Sigmoid colon (tissue), 7 donors: ENCODE measurements around the gene BCL2A1. TPM values are rescaled to one million over a fixed set of nuclear protein-coding genes. Genes with fewer than 3 reads are reported as not detected.

Experiments used
- DNase-seq: peaks from one replicate; pipeline ENCODE4 v3.0.0-alpha.2; 2019
- H3K27ac ChIP-seq, 4 donors: fragments of 200-600 bp; sonication (generic); one replicate each; pipeline ENCODE4 v1.5.1; 2016 to 2019; ENCODE audit warnings: mild to moderate bottlenecking in 1 of 4
- H3K27me3 ChIP-seq, 3 donors: fragments of 200-600 bp; sonication (generic); one replicate each; pipeline ENCODE4 v1.5.1; 2019; ENCODE audit warnings: mild to moderate bottlenecking in 1 of 3
- H3K36me3 ChIP-seq, 4 donors: fragments of 200-600 bp; sonication (generic); one replicate each; pipeline ENCODE4 v1.5.1; 2016 to 2019
- H3K4me1 ChIP-seq, 4 donors: fragments of 200-600 bp; sonication (generic); one replicate each; pipeline ENCODE4 v1.5.1; 2017 to 2019
- H3K4me3 ChIP-seq, 4 donors: fragments of 200-600 bp; sonication (generic); one replicate each; pipeline ENCODE4 v1.5.1; 2017 to 2019; ENCODE audit warnings: mild to moderate bottlenecking in 2 of 4, moderate library complexity in 1 of 4
- H3K9me3 ChIP-seq, 4 donors: fragments of 200-600 bp in 3 of 4; sonication (generic) in 3 of 4; one replicate each; pipeline versions ENCODE4 v1.5.1 to v1.6.1; 2013 to 2019
- EP300 ChIP-seq, 4 donors: sonication (generic); formaldehyde crosslinking; IDR thresholded peaks; one replicate each; pipeline ENCODE4 v1.6.1; 2017; ENCODE audit warnings: antibody characterized with exemption in 4 of 4
- POLR2A ChIP-seq, 2 donors: fragments of 450-650 bp; IDR thresholded peaks; one replicate each; pipeline ENCODE4 v1.6.1; 2016; ENCODE audit warnings: antibody characterized with exemption in 2 of 2, mild to moderate bottlenecking in 2 of 2, moderate library complexity in 2 of 2
- POLR2AphosphoS5 ChIP-seq, 4 donors: sonication (generic); formaldehyde crosslinking; IDR thresholded peaks; one replicate each; pipeline ENCODE4 v1.6.1; 2017; ENCODE audit warnings: antibody characterized with exemption in 4 of 4
- WGBS, 2 donors: extraction: QIAGEN DNeasy Blood & Tissue Kit; methylation state at CpG; one replicate each; pipeline ENCODE4 v1.1.7; 2013; 5-methylcytosine and 5-hydroxymethylcytosine counted together
- intact Hi-C: fragments of 100-400 bp; cut with DNase I; formaldehyde crosslinking; loops from one replicate; pipeline ENCODE4 v1.15.1; 2023
- polyA plus RNA-seq, 3 donors: library from polyadenylated mRNA; stranded (reverse); fragments of 200-250 nt; gene quantifications; one replicate each; pipeline ENCODE4 v1.2.3, GENCODE V29; 2013
- total RNA-seq, 4 donors: library from RNA; depleted of rRNA; stranded (reverse); fragments of >200 nt; gene quantifications; one replicate each; pipeline ENCODE4 v1.1.0, GENCODE V29; 2016
- TF ChIP-seq, protein P1 (sequence below), 4 experiments: fragments of 450-650 bp in 3 of 4; fragments of 200-600 bp in 1 of 4; IDR thresholded peaks; one replicate each; pipeline ENCODE4 v1.5.1; 2016 to 2019; ENCODE audit warnings: antibody characterized with exemption in 4 of 4, mild to moderate bottlenecking in 3 of 4, moderate library complexity in 2 of 4
- donor health status: healthy with polysubstance abuse.
- donor health status: Bipolar disorder and iron deficiency.
- donor health status: healthy.

BCL2A1 gene
- total and polyA plus RNA-seq, 7 donors, result 1.9 to 19.4 (median 6.6) TPM; not detected in 3

DNA sequence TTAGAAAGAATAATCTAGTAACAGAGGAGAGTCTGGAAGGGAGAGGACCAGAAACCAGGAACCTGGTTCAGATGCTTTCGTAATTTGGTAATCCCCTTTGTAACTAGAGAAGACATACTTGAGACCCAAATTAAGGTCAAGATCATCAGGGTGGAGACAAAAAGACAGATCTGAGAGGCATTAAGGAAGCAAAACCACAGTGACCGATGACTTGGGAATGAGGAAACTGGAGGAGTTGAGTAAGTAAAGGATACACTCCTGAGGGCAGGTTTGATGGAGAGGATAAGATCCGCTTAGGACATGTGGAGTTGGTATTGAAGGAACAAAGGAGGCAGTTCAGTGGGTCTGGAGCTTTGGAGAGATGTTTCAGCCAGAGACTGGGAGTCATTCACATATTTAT is 23.6 kb upstream of the BCL2A1 start:
- TF ChIP-seq POLR2A (IDR thresholded peaks at IDR 0.05) (no peak), EP300 (IDR thresholded peaks at IDR 0.05) (no peak), POLR2AphosphoS5 (IDR thresholded peaks at IDR 0.05) (no peak)
- TF ChIP-seq, protein P1, sequence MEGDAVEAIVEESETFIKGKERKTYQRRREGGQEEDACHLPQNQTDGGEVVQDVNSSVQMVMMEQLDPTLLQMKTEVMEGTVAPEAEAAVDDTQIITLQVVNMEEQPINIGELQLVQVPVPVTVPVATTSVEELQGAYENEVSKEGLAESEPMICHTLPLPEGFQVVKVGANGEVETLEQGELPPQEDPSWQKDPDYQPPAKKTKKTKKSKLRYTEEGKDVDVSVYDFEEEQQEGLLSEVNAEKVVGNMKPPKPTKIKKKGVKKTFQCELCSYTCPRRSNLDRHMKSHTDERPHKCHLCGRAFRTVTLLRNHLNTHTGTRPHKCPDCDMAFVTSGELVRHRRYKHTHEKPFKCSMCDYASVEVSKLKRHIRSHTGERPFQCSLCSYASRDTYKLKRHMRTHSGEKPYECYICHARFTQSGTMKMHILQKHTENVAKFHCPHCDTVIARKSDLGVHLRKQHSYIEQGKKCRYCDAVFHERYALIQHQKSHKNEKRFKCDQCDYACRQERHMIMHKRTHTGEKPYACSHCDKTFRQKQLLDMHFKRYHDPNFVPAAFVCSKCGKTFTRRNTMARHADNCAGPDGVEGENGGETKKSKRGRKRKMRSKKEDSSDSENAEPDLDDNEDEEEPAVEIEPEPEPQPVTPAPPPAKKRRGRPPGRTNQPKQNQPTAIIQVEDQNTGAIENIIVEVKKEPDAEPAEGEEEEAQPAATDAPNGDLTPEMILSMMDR (IDR thresholded peaks at IDR 0.05), result no peak
- intact Hi-C loops, result loop anchor here (5.0 kb wide), 2 partner anchors 97 to 612 kb away; partner anchors contain the start of gene MTHFS
- 74 to 79% methylated on average over 3 of the region's 3 CpGs for WGBS, 2 donors

DNA sequence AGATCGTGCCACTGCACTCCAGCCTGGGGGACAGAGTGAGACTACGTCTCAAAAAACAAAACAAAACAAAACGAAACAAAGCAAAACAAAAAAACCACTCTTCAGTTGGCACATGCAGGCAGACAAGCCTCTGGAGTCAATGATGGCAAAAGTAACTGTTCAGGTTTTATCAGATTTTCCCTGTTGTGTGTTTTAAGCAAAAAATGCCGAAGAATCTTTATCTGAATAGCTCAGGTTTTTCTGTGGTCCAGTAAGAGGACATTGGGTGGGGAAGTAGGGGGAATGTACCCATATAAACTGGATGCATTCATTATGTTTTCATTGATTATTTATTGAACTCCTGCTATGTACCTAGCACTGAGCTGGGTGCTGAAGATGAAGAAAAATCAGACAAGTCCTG is 20.8 kb upstream of the BCL2A1 start:
- DNase-seq, result no peak
- Histone ChIP-seq H3K9me3 (no peaks in the 10 kb centered on the region), H3K4me1 (peaks cover 0 to 4% (median 0%) of the 10 kb centered on the region in 4 donors), H3K36me3 (no peaks in the 10 kb centered on the region), H3K4me3 (no peak overlapping the region), H3K27me3 (no peaks in the 10 kb centered on the region), H3K27ac (no peak overlapping the region)
- WGBS, 2 donors, result 63 to 67% methylated on average over 4 of the region's 4 CpGs
- TF ChIP-seq EP300 (IDR thresholded peaks at IDR 0.05) (no peak), POLR2A (IDR thresholded peaks at IDR 0.05) (no peak)
- intact Hi-C loops, result loop anchor here (5.0 kb wide), 2 partner anchors 95 to 610 kb away; partner anchors contain the start of gene MTHFS

More for the DNA sequence above, 23.6 kb upstream of the BCL2A1 start:
- H3K27ac ChIP-seq, result no peak overlapping the region
- H3K9me3 ChIP-seq, result no peaks in the 10 kb centered on the region
- H3K27me3 ChIP-seq, result no peaks in the 10 kb centered on the region
- DNase-seq, result no peak
- H3K36me3 ChIP-seq, result no peaks in the 10 kb centered on the region
- H3K4me3 ChIP-seq, result no peak overlapping the region
- H3K4me1 ChIP-seq, result peaks cover 0 to 4% (median 0%) of the 10 kb centered on the region in 4 donors

DNA sequence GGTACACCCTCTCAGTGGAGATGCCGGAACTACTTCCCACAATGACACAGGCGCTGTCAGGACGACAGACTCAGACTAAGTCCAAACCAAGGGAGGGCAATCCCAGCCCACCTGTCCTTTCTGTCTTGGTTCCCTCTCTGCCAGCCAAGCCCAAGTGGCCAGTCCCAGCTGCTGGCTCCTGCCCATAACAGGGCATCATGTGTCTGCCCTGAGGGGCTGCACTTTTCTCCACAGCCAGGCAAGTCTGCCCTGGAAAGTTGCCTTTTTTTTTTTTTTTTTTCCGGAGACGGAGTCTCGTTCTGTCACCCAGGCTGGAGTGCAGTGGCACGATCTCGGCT is 20.0 kb upstream of the BCL2A1 start:
- no peak for DNase-seq
- Histone ChIP-seq H3K27me3 (no peaks in the 10 kb centered on the region), H3K27ac (no peak overlapping the region), H3K4me3 (no peak overlapping the region), H3K9me3 (no peaks in the 10 kb centered on the region), H3K36me3 (no peaks in the 10 kb centered on the region), H3K4me1 (peaks cover 0 to 4% (median 0%) of the 10 kb centered on the region in 4 donors)
- 91 to 94% methylated on average over 8 of the region's 8 CpGs for WGBS, 2 donors
- TF ChIP-seq, protein P1 (IDR thresholded peaks at IDR 0.05), result no peak
- TF ChIP-seq POLR2A (IDR thresholded peaks at IDR 0.05), result no peak
- TF ChIP-seq POLR2AphosphoS5 (IDR thresholded peaks at IDR 0.05), result no peak
- TF ChIP-seq EP300 (IDR thresholded peaks at IDR 0.05), result no peak
- intact Hi-C loops, result loop anchor here (5.0 kb wide), 2 partner anchors 94 to 609 kb away; partner anchors contain the start of gene MTHFS

DNA sequence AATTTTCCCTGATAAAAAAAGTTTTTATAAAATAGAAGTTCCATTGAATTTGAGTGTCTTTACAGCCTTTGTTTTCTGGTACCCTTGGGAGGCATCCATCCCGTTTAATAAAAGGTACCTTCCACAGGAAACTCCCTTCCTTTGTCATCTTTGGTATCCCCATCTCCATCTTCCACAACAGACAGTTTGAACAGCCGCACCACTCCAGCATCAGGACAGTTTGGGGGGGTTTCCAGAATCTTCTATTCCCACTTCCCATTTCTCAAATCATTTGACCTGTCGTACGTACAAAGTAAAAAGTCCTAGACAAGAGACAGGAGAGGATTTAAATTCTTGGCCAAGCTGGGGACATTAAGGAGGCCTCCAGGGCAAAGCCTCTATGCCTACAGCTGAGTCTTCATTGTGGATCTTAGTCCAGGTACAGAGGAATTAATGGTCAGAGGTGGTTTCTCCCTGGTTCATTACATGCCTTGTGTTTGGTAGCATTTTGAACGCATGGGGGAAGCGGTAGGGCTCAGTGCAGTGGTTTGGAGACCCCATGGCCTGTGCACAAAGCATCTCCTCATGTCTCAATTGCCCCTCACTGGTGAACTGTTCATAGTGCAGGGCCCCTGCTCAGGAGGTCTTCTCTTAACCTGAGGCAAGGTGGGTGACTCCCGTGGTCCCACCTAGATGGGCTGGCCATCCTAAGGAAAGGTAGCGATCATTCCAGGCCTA is 19.4 kb upstream of the BCL2A1 start:
- Histone ChIP-seq H3K36me3 (no peaks in the 10 kb centered on the region), H3K27me3 (no peaks in the 10 kb centered on the region), H3K4me1 (peaks cover 0 to 4% (median 0%) of the 10 kb centered on the region in 4 donors), H3K27ac (no peak overlapping the region), H3K9me3 (no peaks in the 10 kb centered on the region), H3K4me3 (no peak overlapping the region)
- TF ChIP-seq POLR2AphosphoS5 (IDR thresholded peaks at IDR 0.05), result no peak
- TF ChIP-seq, protein P1 (IDR thresholded peaks at IDR 0.05), result no peak
- WGBS, 2 donors, result 82 to 88% methylated on average over 8 of the region's 8 CpGs
- intact Hi-C loops, result loop anchor here (5.0 kb wide), 2 partner anchors 93 to 608 kb away; partner anchors contain the start of gene MTHFS
- no peak for DNase-seq

DNA sequence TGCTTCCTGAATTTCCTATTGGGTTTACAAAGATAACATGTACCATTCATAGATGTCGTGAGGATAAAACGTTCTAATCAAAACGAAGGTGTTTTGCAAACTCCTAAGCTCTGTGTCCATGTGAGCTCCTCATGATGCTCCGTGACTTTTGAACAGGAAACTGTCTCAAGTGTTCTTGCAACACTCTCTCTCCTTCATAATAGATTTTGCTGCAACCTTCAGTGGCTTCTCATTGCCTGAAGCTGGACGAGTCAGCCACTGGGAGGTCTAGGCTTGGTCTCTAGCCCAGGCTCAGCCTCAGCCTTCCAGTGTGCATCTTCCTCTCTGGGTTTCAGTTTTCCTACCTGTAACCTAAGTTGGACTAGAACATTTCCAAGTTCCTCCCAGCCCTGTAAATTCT is 18.7 kb upstream of the BCL2A1 start:
- no peak overlapping the region for H3K27ac ChIP-seq
- intact Hi-C loops, result loop anchor here (5.0 kb wide), 2 partner anchors 92 to 607 kb away; partner anchors contain the start of gene MTHFS
- no peak overlapping the region for H3K4me3 ChIP-seq
- no peak for DNase-seq
- H3K27me3 ChIP-seq, result no peaks in the 10 kb centered on the region
- no peaks in the 10 kb centered on the region for H3K9me3 ChIP-seq
- H3K36me3 ChIP-seq, result no peaks in the 10 kb centered on the region
- peaks cover 0 to 4% (median 0%) of the 10 kb centered on the region in 4 donors for H3K4me1 ChIP-seq
- 67 to 74% methylated on average over 5 of the region's 5 CpGs for WGBS, 2 donors
- TF ChIP-seq POLR2A (IDR thresholded peaks at IDR 0.05) (no peak), POLR2AphosphoS5 (IDR thresholded peaks at IDR 0.05) (no peak), EP300 (IDR thresholded peaks at IDR 0.05) (no peak)
- TF ChIP-seq, protein P1 (IDR thresholded peaks at IDR 0.05), result no peak
